OCI-LY7 (cell line): ENCODE measurements around the gene DIAPH2.
"Not testable (repeated sequence)": the region's sequence is repeated elsewhere in the genome, so short reads cannot be mapped to it uniquely, and the experiment has no call there.

Source experiments
- EZH2phosphoT487 ChIP-seq: fragments of 200-600 bp; sonication (generic); IDR thresholded peaks from 2 replicates; pipeline ENCODE4 v1.6.1; 2018; ENCODE audit warnings: low read depth, borderline replicate concordance, mild to moderate bottlenecking, mixed run types, antibody characterized with exemption, low read length, moderate library complexity, mixed read lengths
- TF ChIP-seq, protein P1 (sequence below): fragments of 200-600 bp; sonication (generic); conservative IDR thresholded peaks from 2 replicates; pipeline ENCODE4 v1.5.1; 2014; ENCODE audit warnings: mild to moderate bottlenecking, antibody characterized with exemption, low read length, moderate library complexity, mixed read lengths

- TF ChIP-seq, protein P1, sequence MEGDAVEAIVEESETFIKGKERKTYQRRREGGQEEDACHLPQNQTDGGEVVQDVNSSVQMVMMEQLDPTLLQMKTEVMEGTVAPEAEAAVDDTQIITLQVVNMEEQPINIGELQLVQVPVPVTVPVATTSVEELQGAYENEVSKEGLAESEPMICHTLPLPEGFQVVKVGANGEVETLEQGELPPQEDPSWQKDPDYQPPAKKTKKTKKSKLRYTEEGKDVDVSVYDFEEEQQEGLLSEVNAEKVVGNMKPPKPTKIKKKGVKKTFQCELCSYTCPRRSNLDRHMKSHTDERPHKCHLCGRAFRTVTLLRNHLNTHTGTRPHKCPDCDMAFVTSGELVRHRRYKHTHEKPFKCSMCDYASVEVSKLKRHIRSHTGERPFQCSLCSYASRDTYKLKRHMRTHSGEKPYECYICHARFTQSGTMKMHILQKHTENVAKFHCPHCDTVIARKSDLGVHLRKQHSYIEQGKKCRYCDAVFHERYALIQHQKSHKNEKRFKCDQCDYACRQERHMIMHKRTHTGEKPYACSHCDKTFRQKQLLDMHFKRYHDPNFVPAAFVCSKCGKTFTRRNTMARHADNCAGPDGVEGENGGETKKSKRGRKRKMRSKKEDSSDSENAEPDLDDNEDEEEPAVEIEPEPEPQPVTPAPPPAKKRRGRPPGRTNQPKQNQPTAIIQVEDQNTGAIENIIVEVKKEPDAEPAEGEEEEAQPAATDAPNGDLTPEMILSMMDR: not testable (repeated sequence)
- TF ChIP-seq EZH2phosphoT487: not testable (repeated sequence)
Measured at GRCh38 chrX:96859422-96859821, 174.8 kb downstream of the DIAPH2 start.
